Right lobe of liver (tissue), 6 donors: ENCODE results near the gene TTC36. TPM values are rescaled to one million over a fixed set of nuclear protein-coding genes. Genes with fewer than 3 reads are reported as not detected.

Experiments
- ATAC-seq, 4 donors: fragments of 200-7000 bp; cut with Tn5 transposase; one replicate each; pipeline ENCODE4 v1.9.1; 2020; ENCODE audit warnings: mild to moderate bottlenecking in 4 of 4, moderate library complexity in 4 of 4
- DNase-seq, 3 donors: peaks; one replicate each; pipeline ENCODE4 v3.0.0-alpha.2; 2020
- H3K27ac ChIP-seq, 3 donors: fragments of 200-600 bp; one replicate each; pipeline ENCODE4 v1.8.0; 2022
- H3K27me3 ChIP-seq, 2 donors: fragments of 200-600 bp; one replicate each; pipeline ENCODE4 v1.8.0; 2022
- H3K36me3 ChIP-seq, 4 donors: fragments of 200-600 bp; sonication (generic) in 1 of 4; one replicate each; pipeline versions ENCODE4 v1.5.1 to v1.8.0; 2017 to 2022; ENCODE audit warnings: control low read depth in 1 of 4
- H3K4me1 ChIP-seq, 4 donors: fragments of 200-600 bp; sonication (generic) in 1 of 4; one replicate each; pipeline versions ENCODE4 v1.5.1 to v1.8.0; 2017 to 2022; ENCODE audit warnings: control low read depth in 1 of 4
- H3K4me3 ChIP-seq, 3 donors: fragments of 200-600 bp; one replicate each; pipeline ENCODE4 v1.8.0; 2022
- H3K9me3 ChIP-seq, 4 donors: fragments of 200-600 bp; sonication (generic) in 1 of 4; one replicate each; pipeline versions ENCODE4 v1.5.1 to v1.8.0; 2017 to 2022; ENCODE audit warnings: control low read depth in 1 of 4
- CTCF ChIP-seq, 4 donors: fragments of 200-600 bp in 3 of 4; fragments of 450-650 bp in 1 of 4; IDR thresholded peaks; one replicate each; pipeline versions ENCODE4 v1.5.1 to v1.8.0; 2016 to 2022; ENCODE audit warnings: antibody characterized with exemption in 4 of 4, mild to moderate bottlenecking in 2 of 4
- POLR2A ChIP-seq: fragments of 450-650 bp; IDR thresholded peaks from one replicate; pipeline ENCODE4 v1.6.1; 2017; ENCODE audit warnings: antibody characterized with exemption, mild to moderate bottlenecking
- WGBS: methylation state at CpG from one replicate; pipeline ENCODE4 v1.1.6; 2018; ENCODE audit warnings: low coverage, low lambda C conversion rate; ENCODE audit not compliant: insufficient coverage; ENCODE audit errors: missing lambda C conversion rate; 5-methylcytosine and 5-hydroxymethylcytosine counted together
- intact Hi-C, 2 donors: fragments of 100-400 bp; cut with DNase I; formaldehyde crosslinking; loops; one replicate each; pipeline versions ENCODE4 v1.11.2 to v1.14.1; 2022
- total RNA-seq, 6 experiments: library from RNA; depleted of rRNA in 2 of 6; stranded (reverse); fragments of >200 nt in 2 of 6; fragmentation: NEBNext Ultra II Directional in 3 of 6; extraction: Animal tissue kit (Norgen Biotek cat#: 25700) in 3 of 6; gene quantifications; one replicate each; pipeline versions ENCODE4 v1.1.0 to v1.2.4, GENCODE V29; 2016 to 2023
- donor health status: DM: no; HTN: yes; CAD: no.
- donor health status: DM: no; HTN: no; CAD: no.
- donor health status: DM: no; HTN: no; CAD: no.
- donor health status: DM: no; HTN: yes; CAD: no.
- donor health status: DM: no; HTN: yes; CAD: no.

Gene TTC36
- total RNA-seq, 6 experiments from 2014 or later, result 21.5 to 88.3 (median 50.6) TPM

- Histone ChIP-seq H3K27me3 (no peaks in the 10 kb centered on the region), H3K27ac (no peak overlapping the region), H3K4me1 (peaks cover 0 to 20% (median 6%) of the 10 kb centered on the region in 4 donors), H3K9me3 (no peaks in the 10 kb centered on the region), H3K4me3 (no peak overlapping the region), H3K36me3 (peaks cover 0 to 3% (median 0%) of the 10 kb centered on the region in 4 donors)
- no peak for TF ChIP-seq POLR2A
- TF ChIP-seq CTCF (IDR thresholded peaks at IDR 0.05), result no peak
- WGBS, result 76% methylated on average over 3 of the region's 6 CpGs
- no peak for ATAC-seq
- DNase-seq, result no peak
- intact Hi-C loops, result no loop called here
These were observed 10.2 kb downstream of the TTC36 start for GRCh38 chr11:118537409-118537980.

GRCh38 chr11:118544010-118544646 is 16.9 kb downstream of the TTC36 start:
- Histone ChIP-seq H3K36me3 (peaks cover 0 to 3% (median 0%) of the 10 kb centered on the region in 4 donors), H3K27me3 (no peaks in the 10 kb centered on the region), H3K4me1 (peaks cover 0 to 31% (median 7%) of the 10 kb centered on the region in 4 donors), H3K27ac (peak overlapping the region; percentile 21 to 81 (median 78)), H3K9me3 (no peaks in the 10 kb centered on the region), H3K4me3 (peak overlapping the region in 1 of 3 donors; percentile 9)
- no peak for TF ChIP-seq POLR2A
- no peak for TF ChIP-seq CTCF (IDR thresholded peaks at IDR 0.05)
- intact Hi-C loops, result no loop called here
- ATAC-seq (peak; percentile 89 to 93 (median 90)), DNase-seq (peak in 1 of 3 donors; percentile 72)
- 30% methylated on average over 8 of the region's 8 CpGs for WGBS

- H3K9me3 ChIP-seq, result no peaks in the 10 kb centered on the region
- peaks cover 0 to 31% (median 7%) of the 10 kb centered on the region in 4 donors for H3K4me1 ChIP-seq
- peak overlapping the region; percentile 21 to 81 (median 78) for H3K27ac ChIP-seq
- WGBS, result 48% methylated on average over 3 of the region's 3 CpGs
- DNase-seq, result peak; percentile 67 to 86 (median 86)
- intact Hi-C loops, result no loop called here
- peaks cover 0 to 3% (median 0%) of the 10 kb centered on the region in 4 donors for H3K36me3 ChIP-seq
- peak overlapping the region in 1 of 3 donors; percentile 9 for H3K4me3 ChIP-seq
- H3K27me3 ChIP-seq, result no peaks in the 10 kb centered on the region
- ATAC-seq, result peak; percentile 94 to 97 (median 95)
- TF ChIP-seq POLR2A (no peak), CTCF (IDR thresholded peaks at IDR 0.05) (no peak)
These were observed 17.4 kb downstream of the TTC36 start for GRCh38 chr11:118544647-118545010.

GRCh38 chr11:118545533-118545932 is 18.3 kb downstream of the TTC36 start:
- H3K27me3 ChIP-seq, result no peaks in the 10 kb centered on the region
- no peaks in the 10 kb centered on the region for H3K9me3 ChIP-seq
- H3K36me3 ChIP-seq, result peaks cover 0 to 3% (median 1%) of the 10 kb centered on the region in 4 donors
- H3K4me3 ChIP-seq, result no peak overlapping the region
- peaks cover 0 to 31% (median 7%) of the 10 kb centered on the region in 4 donors for H3K4me1 ChIP-seq
- H3K27ac ChIP-seq, result peak overlapping the region in 2 of 3 donors; percentile 47 to 81
- WGBS, result 38% methylated on average over 4 of the region's 5 CpGs
- ATAC-seq (peak in 3 of 4 donors; percentile 4 to 36 (median 18)), DNase-seq (no peak)
- intact Hi-C loops, result no loop called here
- TF ChIP-seq POLR2A (no peak), CTCF (IDR thresholded peaks at IDR 0.05) (no peak)
